Measurements from ENCODE around the gene CDH1.
"Not testable (repeated sequence)": the region's sequence is repeated elsewhere in the genome, so short reads cannot be mapped to it uniquely, and the experiment has no call there.

The CDH1 gene

GRCh38 chr16:68762996-68763756 is 26.1 kb downstream of the CDH1 start:
- FAIRE-seq = no peak

- FAIRE-seq = no peak
Measured at GRCh38 chr16:68764862-68765261, 27.8 kb downstream of the CDH1 start.

- no peak for FAIRE-seq
Measured at GRCh38 chr16:68767581-68767980, 30.5 kb downstream of the CDH1 start.

GRCh38 chr16:68768175-68768574 is 31.1 kb downstream of the CDH1 start:
- no peak for FAIRE-seq

GRCh38 chr16:68768771-68769170 is 31.7 kb downstream of the CDH1 start:
- no peak for FAIRE-seq

- no peak for FAIRE-seq
Measured at GRCh38 chr16:68770671-68771070, 33.6 kb downstream of the CDH1 start.

GRCh38 chr16:68772030-68772681 is 35.1 kb downstream of the CDH1 start:
- FAIRE-seq = no peak

GRCh38 chr16:68772871-68773270 is 35.8 kb downstream of the CDH1 start:
- FAIRE-seq = no peak

GRCh38 chr16:68774982-68775634 is 38.0 kb downstream of the CDH1 start:
- FAIRE-seq = no peak

- FAIRE-seq = no peak
Measured at GRCh38 chr16:68776821-68777485, 39.9 kb downstream of the CDH1 start.

GRCh38 chr16:68778551-68779231 is 41.6 kb downstream of the CDH1 start:
- FAIRE-seq = no peak

GRCh38 chr16:68779891-68780290 is 42.8 kb downstream of the CDH1 start:
- FAIRE-seq = no peak

GRCh38 chr16:68781784-68782183 is 44.7 kb downstream of the CDH1 start:
- no peak for FAIRE-seq

GRCh38 chr16:68782198-68783174 is 45.4 kb downstream of the CDH1 start:
- no peak for FAIRE-seq

- FAIRE-seq = no peak
Measured at GRCh38 chr16:68784226-68784625, 47.1 kb downstream of the CDH1 start.

GRCh38 chr16:68784721-68785120 is 47.6 kb downstream of the CDH1 start:
- no peak for FAIRE-seq

- no peak for FAIRE-seq
Measured at GRCh38 chr16:68785715-68786114, 48.6 kb downstream of the CDH1 start.

- no peak for FAIRE-seq
Measured at GRCh38 chr16:68786685-68787418, 49.8 kb downstream of the CDH1 start.

GRCh38 chr16:68787419-68787807 is 50.3 kb downstream of the CDH1 start:
- not testable (repeated sequence) for FAIRE-seq

GRCh38 chr16:68790130-68790761 is 53.2 kb downstream of the CDH1 start:
- no peak for FAIRE-seq

Measured in G401.6 (cell line).